DMS 273 (cell line): ENCODE measurements around the gene CHD8.
A peak's percentile ranks its signal among the peaks of the same experiment; 100 is the strongest.
"Not testable (repeated sequence)": the region's sequence is repeated elsewhere in the genome, so short reads cannot be mapped to it uniquely, and the experiment has no call there.

Source experiments
- DNase-seq: peaks from one replicate; lab custom pipeline; 2025; ENCODE audit not compliant: unreplicated experiment; lab: John Stamatoyannopoulos, UW

The CHD8 gene, protein sequence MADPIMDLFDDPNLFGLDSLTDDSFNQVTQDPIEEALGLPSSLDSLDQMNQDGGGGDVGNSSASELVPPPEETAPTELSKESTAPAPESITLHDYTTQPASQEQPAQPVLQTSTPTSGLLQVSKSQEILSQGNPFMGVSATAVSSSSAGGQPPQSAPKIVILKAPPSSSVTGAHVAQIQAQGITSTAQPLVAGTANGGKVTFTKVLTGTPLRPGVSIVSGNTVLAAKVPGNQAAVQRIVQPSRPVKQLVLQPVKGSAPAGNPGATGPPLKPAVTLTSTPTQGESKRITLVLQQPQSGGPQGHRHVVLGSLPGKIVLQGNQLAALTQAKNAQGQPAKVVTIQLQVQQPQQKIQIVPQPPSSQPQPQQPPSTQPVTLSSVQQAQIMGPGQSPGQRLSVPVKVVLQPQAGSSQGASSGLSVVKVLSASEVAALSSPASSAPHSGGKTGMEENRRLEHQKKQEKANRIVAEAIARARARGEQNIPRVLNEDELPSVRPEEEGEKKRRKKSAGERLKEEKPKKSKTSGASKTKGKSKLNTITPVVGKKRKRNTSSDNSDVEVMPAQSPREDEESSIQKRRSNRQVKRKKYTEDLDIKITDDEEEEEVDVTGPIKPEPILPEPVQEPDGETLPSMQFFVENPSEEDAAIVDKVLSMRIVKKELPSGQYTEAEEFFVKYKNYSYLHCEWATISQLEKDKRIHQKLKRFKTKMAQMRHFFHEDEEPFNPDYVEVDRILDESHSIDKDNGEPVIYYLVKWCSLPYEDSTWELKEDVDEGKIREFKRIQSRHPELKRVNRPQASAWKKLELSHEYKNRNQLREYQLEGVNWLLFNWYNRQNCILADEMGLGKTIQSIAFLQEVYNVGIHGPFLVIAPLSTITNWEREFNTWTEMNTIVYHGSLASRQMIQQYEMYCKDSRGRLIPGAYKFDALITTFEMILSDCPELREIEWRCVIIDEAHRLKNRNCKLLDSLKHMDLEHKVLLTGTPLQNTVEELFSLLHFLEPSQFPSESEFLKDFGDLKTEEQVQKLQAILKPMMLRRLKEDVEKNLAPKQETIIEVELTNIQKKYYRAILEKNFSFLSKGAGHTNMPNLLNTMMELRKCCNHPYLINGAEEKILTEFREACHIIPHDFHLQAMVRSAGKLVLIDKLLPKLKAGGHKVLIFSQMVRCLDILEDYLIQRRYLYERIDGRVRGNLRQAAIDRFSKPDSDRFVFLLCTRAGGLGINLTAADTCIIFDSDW (N-terminal part only)

DNA sequence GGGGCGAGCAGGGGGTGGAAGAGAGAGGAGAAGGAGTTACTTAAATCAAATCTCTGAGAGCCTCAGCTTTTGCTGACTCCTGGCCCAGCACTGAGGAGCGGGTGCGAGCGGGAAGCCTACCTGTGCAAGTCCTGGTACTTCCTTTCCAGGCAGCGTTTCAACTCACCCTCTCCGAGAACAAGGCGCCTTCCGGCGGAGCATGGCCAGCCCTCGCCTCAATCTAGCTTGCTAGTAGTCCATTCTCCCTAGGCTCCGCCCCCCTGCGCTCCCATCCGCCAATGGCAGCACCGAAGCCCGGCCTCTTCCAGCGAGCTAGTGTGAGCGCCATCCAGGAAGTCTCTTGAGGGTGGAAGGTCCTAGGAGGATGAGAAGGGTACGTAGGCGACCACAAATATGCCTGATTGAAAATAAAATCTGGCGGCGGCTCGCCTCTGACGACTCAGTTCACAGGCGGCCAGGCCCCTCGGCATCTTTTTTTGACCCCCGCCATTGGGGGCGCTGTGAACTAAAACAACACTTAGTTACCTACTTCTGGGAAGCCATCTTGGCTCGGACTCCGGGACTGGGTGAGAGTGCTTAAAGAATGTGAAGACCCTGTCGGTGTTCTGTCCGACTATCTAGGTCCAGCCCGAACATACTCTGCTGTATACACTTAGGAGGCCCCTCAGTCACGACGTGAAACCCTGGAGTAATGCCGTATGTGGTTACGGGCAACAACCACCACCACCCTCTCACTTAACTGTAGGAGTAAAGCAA, at the start of gene CHD8:
TSS of gene CHD8 (minus strand) at position 212 of the 756 bp plus-strand sequence. CDS start 24,480 bp downstream, outside the sequence.
- peak; percentile 100 for DNase-seq

DNA sequence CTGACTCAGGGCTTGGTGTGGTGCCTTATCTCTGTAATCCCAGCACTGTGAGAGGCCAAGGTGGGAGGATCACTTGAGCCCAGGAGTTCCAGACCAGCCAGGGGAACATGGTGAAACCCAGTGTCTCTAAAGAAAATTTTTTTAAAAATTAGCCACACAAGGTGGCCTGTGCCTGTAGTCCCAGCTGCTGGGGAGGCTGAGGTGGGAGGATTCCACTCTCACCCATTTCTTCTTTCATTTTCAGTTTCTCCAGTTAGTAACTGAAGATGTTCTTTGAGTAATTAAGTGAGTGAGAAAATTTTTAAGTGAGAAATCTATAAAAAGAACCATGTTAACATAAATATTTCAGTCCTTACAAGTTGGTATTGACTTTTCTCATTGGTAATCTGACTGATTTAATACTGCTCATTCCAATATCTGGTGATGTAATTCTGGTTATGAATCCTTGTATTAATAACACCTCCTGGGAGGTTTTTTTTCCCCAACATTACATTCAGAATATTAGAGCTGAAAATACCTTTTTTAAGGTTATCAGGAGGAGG, 49.2 kb upstream of the CHD8 start:
- DNase-seq = no peak

DNA sequence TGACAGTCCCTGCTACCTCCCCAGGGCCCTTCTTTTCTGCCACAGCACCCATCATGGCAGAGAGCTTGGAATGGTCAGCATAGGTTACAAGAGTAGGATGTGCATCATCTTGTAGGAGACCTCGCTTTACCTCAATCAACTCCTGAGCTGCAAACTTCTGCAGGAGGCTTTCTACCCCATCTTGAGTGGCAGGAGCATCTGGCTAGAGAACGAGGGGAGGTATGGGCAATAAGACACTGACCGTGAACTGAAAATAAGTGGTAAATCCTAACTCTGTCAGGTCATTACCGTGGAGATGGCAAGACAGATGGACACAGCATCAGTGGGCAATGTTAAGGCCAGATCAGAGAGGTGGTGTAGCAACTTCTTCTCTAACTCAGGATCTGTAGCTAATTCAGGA, 47.5 kb upstream of the CHD8 start:
- DNase-seq = no peak

DNA sequence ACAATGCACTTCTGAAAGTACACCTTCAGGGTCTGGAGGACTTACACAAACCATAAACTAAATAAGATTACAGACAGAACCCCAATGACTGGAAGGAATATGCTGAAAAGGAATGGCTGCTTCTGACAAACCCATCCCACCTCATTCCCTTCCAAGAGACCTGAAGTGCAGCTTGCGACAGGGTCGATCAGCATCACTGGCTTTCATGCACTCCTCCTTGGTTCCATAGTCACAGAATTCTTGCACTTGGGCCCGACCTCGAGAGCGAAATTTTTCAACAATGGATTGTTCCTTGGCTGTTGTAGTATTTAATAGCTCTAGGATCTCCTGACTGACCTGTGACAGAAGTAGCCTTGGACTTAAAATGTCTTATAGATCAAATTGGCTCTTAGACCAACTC, 45.6 kb upstream of the CHD8 start:
- no peak for DNase-seq

DNA sequence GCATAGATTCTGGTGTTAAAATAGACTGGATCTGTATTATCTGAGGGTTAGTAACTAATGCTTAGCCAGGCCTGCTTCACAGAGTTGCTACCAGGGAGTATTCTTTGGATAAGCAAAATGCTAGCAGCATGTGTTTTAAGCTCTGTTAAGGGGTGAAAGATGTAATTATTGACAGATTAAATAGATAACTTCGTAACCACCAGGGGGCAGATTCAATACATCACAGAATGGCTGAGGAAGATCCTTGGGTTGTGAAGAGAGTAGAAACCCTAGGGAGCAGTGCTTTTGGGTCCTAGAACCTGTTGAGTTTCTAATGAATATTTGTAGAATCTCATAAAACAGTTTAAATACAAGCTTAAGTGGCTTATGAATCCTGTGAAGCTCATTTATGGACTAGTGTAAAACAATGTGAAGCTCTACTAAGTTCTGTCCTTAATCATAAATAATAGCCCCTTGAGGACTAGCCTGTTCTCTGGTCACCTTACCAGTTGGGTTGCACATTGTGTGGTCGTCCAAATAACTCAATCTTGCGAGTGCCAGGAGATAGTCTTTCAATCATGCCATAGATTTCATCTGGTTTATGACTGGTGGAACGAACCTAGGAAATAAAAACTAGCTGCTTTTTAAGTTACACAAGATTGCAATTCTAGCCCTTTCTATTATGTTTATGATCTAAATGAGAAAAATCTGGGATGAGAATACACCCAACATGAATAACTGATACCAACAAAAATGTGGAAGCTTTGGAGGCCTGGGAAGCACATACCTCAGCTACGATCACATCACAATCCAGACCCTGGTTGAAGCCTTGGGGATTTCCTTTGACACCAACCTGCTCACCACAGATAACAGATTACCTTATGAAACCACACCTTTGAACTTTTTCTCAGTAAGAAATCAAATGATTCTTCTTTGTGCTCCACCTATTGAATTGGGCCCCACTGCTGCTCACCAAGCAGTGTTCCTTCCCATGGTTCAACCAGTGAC, 42.9 kb upstream of the CHD8 start:
- DNase-seq = peak; percentile 84

DNA sequence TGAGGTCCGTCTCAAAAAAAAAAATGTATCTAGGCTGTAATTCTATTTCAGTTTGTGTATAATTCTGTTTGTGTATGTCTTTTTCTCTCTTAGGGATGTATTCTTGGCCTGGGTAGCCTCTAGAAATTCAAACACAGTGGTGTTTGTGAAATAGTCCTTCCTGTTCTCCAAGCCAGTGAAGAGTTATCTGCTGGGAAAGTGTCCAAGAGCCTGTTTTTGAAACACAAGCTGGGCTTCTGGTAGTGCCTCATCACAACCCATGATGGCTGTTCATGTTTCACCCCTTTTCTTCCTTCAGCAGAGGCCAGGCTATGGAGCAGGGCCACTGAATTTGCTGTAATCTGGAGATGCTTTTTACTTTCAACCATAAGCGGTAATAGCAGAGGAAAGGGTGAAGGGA, 40.5 kb upstream of the CHD8 start:
- DNase-seq = no peak

DNA sequence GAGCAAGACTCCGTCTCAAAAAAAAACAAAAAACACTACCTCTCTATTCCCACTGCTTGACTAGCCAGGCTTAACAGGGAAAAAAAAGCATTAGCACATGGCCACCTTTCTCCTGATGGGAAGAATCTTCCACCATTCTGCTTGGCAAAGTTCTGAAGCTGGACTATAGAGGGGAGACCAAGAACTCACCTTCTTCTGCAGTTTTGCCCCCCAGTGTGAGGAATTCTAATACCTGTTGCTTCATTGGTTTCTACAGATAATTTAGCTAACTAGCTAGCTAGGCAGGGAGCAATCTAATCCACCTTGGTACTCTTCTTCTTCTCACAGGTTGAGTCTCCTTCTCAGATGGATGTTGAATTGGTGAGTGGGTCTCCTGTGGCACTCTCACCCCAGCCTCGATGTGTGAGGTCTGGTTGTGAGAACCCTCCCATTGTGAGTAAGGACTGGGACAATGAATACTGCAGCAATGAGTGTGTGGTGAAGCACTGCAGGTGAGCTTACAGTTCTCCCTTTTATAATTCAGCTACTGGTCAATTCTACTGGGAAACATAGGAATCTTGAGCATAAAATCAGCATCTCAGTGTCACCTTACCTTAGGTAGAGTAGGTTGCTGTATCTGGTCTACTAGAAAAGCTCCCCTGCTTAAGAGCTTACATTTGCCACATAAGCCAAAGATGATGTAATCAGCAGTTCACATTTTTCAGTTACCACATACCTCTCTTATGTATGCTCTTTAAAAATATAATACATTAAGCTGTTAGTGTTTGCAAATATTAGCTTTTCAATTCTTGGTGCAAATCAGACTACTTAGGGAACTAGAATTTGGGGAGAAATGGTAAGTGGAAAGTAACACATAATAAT, 39.2 kb upstream of the CHD8 start:
- DNase-seq = no peak

DNA sequence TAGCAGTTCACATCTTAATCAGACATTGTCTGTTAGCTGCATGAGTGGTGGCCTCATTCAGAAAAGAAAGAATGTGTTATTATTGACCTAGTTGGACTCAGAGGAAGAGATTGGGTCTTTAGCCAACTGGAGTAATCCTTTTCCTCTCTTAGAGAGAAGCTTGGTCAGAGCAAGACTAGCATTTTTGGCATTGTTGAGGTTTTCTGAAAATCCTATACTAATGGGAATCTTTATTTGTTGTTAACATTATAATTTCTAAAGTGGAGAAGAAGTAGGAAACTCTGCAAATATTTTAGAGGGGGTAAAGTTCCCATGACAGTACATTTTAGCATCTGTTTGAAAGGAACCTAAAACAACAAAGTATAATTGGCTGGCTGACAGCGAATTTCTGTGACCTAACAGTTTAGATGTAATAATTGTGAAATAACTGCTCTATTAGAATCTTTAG, 30.7 kb upstream of the CHD8 start:
- no peak for DNase-seq

DNA sequence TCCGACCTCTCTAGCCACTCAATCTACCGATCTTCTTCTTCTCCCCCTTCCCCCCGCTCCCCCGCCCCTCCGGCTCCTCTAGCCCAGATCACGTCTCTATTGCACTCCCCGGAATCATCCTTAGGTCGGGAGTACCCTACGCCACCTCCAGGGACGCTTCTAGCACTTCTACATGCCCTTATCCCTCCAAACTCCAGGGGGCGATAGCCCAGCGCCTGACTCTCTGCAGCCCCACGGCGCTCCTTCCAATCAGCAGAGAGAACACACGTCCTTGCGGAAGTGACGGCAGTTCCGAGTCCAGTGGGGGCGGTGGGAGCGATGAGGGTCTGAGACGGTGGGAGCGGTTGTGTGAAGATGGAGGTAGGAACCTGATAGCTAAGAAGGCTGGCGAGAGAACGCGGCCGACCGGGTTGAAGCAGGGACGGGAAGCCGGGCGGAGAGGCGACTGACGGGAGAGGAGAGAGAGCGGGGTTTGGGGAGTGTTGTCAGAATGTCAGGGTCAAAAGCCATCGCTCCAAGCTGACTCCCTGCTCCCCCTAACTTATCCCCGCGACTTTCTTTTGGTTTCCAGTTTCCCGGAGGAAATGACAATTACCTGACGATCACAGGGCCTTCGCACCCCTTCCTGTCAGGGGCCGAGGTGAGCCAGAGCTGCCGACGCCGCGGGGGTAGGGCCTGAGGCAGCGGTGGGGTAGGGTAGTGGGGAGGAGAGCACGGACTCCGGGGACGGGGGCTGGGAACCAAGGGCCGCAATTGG, 21.2 kb upstream of the CHD8 start, which contains the start of the genes RAB2B and TOX4:
TSS of gene RAB2B (minus strand) at position 35 of the 757 bp plus-strand sequence. CDS start 87 bp downstream, outside the sequence.
TSS of gene TOX4 (plus strand) at position 271 of the 757 bp plus-strand sequence. CDS start at position 355, 84 bp downstream.
- peak; percentile 99 for DNase-seq

DNA sequence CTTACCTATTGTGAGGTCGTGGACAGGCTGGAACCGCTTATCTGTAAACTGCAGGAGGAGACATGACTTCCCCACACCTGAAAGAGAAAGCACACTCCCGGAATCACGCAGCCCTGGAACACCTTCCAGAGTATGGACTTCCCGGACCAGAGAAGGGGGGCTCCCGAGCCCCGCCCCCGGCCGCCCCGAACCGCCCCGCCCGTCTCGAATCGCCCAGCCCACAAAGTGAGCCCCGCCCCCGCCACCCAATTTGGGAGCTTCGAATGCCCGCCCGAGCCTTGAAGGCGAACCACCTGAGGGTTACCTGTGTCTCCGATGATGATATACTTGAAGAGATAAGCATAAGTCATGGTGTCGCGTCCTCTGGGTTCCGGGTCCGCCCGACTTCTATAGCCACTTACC, 20.6 kb upstream of the CHD8 start:
- DNase-seq = peak; percentile 92

DNA sequence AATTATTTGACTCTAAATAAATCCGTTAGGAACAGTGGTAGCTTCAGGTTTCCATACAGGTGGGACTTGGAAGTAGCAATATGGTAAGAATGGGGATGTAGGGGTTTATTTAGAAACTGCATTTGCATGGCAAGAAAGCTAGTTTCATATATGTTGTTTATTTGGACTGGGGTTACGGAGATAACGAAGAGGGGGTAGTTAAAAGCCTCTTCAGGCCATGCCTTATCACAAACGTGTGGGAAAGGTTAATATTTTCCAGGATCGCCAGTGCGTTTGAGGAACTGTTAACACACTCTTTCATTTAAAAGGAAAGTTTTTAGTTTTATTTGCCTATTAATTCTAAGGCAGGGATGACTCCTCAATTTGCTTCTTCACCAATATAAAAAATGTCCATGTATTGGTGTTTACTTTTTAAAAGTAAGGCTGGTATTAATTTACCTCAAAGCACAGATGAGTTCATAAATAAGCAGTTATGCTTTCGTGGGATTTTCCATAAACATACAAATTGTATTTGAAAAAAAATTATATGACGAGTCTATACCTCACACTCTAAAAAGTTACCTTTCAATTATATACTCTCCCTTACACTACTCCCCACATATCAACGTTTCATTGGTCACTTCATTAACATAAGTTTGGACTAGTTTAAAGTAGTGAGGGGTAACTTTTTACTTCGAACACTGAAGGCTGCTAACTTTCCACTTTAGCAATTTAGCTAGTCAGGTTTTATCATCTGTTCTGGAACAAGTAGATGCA, 20.0 kb upstream of the CHD8 start:
- no peak for DNase-seq

DNA sequence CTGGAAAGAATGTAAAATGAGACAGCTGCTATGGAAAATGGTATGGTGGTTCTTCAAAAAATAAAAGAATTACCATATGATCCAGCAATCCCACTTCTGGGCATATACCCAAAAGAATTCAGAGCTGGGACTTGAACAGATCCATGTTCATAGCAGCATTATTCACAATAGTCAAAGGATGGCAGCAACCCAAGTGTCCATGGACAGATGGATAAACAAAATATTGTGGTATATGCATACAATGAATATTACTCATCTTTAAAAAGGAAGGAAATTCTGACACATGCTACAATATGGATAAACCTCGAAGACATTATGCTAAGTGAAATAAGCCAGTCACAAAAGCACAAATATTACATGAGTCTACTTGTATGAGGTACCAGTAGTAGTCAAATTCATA, 11.7 kb upstream of the CHD8 start:
- DNase-seq = no peak

DNA sequence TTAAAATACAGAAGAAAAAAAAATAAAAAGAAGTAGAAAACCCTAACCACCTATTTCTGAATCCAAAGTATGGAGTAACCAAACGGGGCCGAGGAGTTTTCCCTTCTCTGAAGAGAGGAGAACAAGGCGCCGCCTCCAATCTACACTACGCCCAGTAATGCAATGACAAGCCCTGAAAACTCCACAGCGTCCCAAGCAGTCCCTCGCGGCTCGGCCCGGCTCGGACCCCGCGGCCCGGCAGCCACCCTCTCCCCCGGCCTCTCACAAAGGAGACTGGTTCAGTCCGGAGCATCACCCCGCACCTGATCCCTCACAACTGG, 371 bp downstream of the CHD8 start:
- peak; percentile 75 for DNase-seq

DNA sequence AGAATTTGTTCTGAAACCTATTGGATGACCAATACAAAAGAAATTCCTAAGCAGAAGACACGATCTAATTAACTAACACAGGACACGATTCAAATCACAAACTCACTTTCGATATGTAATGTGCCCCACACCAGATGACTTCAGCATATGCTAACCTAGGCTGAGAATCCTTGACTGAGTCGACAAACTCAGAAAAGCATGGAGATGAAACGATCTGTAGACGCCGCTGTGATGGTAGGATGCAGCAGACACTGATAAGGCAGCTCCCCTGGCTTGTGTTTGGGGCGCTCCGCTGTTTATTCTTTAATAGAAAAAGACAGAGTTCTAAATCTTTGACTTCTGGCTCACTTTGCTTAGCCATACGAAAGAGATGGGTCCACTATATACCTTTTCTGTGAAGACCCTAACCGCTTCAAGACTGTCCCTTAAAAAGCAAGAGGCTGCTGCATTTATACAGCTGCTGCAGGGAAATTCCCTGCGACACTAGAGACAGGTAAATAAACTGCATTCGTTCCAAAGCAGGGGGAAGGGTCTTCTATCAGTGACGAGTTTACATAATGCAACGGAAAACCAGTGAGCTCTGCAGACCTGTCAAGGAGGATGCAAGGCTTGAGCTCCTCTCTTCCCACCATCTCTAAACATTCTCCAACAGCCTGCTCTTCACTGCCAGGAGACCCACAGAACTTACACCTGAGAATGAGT, 929 bp downstream of the CHD8 start:
- DNase-seq = peak; percentile 51

DNA sequence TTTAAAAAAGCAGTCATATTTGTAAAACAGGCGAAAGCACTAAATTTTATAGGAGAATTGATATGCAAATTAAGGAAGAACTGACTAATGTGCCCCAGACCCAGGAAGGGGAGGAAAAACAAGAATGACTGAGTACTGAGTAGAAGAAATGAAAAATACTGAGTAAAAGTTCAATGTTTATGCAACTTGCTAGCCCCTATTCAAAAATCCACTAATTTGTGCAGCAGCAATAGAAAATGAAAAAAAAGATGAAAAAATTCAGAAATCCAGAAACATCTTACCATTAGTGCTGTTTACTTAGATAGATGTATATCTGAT, 6.1 kb downstream of the CHD8 start:
- no peak for DNase-seq

DNA sequence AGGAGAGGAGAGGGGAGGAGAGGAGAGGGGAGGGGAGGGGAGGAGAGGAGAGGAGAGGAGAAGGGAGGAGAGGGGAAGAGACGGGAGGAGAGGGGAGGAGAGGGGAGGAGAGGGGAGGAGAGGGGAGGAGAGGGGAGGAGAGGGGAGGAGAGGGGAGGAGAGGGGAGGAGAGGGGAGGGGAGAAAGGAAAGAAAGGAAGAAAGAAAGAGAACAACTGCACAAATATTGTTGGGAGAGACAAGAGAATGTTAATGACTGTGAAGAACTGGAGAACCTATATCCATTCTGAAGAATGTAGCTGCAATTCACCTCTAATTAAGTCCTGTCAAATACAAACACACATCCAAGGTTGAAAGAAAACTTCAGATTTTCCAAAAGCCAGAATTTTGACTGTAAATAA, 13.3 kb downstream of the CHD8 start:
- DNase-seq = not testable (repeated sequence)
